HUES6 (cell line): ENCODE measurements around the gene CNBD2.
"Not testable (repeated sequence)": the region's sequence is repeated elsewhere in the genome, so short reads cannot be mapped to it uniquely, and the experiment has no call there.

Experiments used
- H3K27ac ChIP-seq: 2 replicates; pipeline ENCODE4 v1.7.0; 2013; ENCODE audit warnings: low read depth, mild to moderate bottlenecking, low read length, inconsistent platforms
- H3K27me3 ChIP-seq: 2 replicates; pipeline ENCODE4 v1.6.1; 2013; ENCODE audit warnings: low read length; ENCODE audit not compliant: control insufficient read depth, insufficient read depth
- H3K36me3 ChIP-seq: 2 replicates; pipeline ENCODE4 v1.6.1; 2013; ENCODE audit warnings: low read length; ENCODE audit not compliant: control insufficient read depth, insufficient read depth
- H3K4me1 ChIP-seq: 2 replicates; pipeline ENCODE4 v1.6.1; 2013; ENCODE audit warnings: low read length; ENCODE audit not compliant: control insufficient read depth, insufficient read depth
- H3K4me3 ChIP-seq: 2 replicates; pipeline ENCODE4 v1.5.1; 2013; ENCODE audit warnings: low read depth, low read length
- H3K9ac ChIP-seq: one replicate; pipeline ENCODE4 v1.6.1; 2013; ENCODE audit warnings: mild to moderate bottlenecking, low read length
- H3K9me3 ChIP-seq: 2 replicates; pipeline ENCODE4 v1.6.1; 2013; ENCODE audit warnings: low read depth, low read length; ENCODE audit not compliant: control insufficient read depth, insufficient read depth

CNBD2 gene

GRCh38 chr20:35952480-35953386 is 15.7 kb upstream of the CNBD2 start:
- Histone ChIP-seq H3K9me3 (no peaks in the 10 kb centered on the region), H3K27ac (peak overlapping the region; percentile 96; the same call in 1 of the 2 replicates), H3K9ac (peak overlapping the region; percentile 99), H3K36me3 (peaks cover 9% of the 10 kb centered on the region), H3K4me3 (peak overlapping the region; percentile 93), H3K27me3 (no peaks in the 10 kb centered on the region), H3K4me1 (peaks cover 9% of the 10 kb centered on the region)

- Histone ChIP-seq H3K9me3 (no peaks in the 10 kb centered on the region), H3K9ac (peak overlapping the region; percentile 99), H3K4me1 (peaks cover 9% of the 10 kb centered on the region), H3K27me3 (no peaks in the 10 kb centered on the region), H3K4me3 (peak overlapping the region; percentile 93), H3K27ac (peak overlapping the region; percentile 96), H3K36me3 (peaks cover 2% of the 10 kb centered on the region)
Measured at GRCh38 chr20:35953387-35954199, 14.8 kb upstream of the CNBD2 start.

DNA sequence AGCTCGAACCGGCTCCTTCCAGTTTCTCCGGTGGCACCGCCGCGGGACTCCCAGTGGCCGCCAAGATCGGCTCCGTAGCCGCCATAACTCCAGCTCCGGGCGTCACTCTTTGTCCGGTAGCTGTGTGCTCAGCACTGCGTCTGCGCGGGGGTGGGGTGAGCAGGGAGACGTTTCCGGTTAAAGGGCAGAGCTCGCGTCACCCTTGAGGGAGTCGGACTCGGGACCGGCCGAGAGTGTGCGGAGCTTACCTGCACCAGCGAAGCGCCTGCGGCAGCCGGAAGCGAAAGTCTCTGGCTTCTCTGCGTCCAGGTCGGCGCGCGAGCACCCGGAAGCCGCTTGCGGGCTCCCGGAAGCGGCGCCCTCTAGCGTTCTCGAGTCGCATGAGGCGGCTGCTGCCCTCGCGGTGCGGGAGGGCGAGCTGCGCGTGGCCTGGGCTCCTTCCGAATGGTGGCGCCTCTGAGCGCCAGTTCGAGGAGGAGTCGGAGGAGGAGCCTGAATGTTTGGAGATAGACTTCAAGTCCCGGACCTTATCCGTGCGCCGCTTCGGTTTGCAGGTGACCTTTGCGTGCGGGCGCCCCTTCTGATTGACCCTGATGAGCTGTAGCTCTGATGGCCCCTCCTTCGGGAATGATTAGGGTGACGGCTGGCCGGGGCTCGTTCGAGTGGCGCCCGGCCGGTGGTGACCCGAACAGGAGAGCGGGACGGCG is 14.0 kb upstream of the CNBD2 start, which contains the start of gene SCAND1:
Gene SCAND1 (minus strand): TSS at position 303 of the 707 bp plus-strand sequence. CDS start 218 bp downstream, at position 85.
- Histone ChIP-seq H3K36me3 (no peaks in the 10 kb centered on the region; the same call in 1 of the 2 replicates), H3K27me3 (no peaks in the 10 kb centered on the region), H3K27ac (peak within 1 kb of the TSS; percentile 96)

GRCh38 chr20:35954907-35955251 is 13.5 kb upstream of the CNBD2 start:
- H3K36me3 ChIP-seq, result no peaks in the 10 kb centered on the region
- H3K9me3 ChIP-seq, result no peaks in the 10 kb centered on the region
- H3K9ac ChIP-seq, result peak overlapping the region; percentile 99
- H3K4me1 ChIP-seq, result peaks cover 9% of the 10 kb centered on the region
- peak overlapping the region; percentile 93 for H3K4me3 ChIP-seq
- 0 out of 2 replicates have a peak overlapping the region, but pooled peaks have one; percentile 19 for H3K27ac ChIP-seq
- no peaks in the 10 kb centered on the region for H3K27me3 ChIP-seq

More for the DNA sequence above, 14.0 kb upstream of the CNBD2 start, which contains the start of gene SCAND1:
- H3K9me3 ChIP-seq, result no peaks in the 10 kb centered on the region
- H3K9ac ChIP-seq, result peak within 1 kb of the TSS; percentile 99
- H3K4me1 ChIP-seq, result peaks cover 9% of the 10 kb centered on the region
- H3K4me3 ChIP-seq, result peak within 1 kb of the TSS; percentile 93

DNA sequence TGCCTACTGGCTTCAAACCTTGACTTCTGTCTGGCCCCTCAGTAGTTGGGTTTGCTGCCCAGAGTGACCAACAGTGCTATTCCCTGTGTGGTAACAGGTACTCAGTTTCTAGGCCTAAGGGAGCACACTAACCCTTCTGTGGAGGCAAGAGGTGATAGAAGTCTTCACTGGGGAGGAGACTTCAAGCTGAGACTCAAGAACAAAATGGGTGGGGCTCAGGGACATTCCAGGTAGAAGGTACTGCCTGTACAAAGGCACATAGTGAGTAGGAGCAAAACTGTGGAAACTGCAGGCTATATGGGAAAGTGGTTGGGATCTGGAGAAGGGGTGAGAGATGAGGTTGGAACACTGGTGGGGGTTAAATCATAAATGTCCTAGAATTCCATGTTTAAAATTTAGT is 11.8 kb upstream of the CNBD2 start:
- peaks cover 9% of the 10 kb centered on the region for H3K4me1 ChIP-seq
- no peaks in the 10 kb centered on the region for H3K9me3 ChIP-seq
- no peak overlapping the region for H3K4me3 ChIP-seq
- no peaks in the 10 kb centered on the region for H3K36me3 ChIP-seq
- H3K9ac ChIP-seq, result no peak overlapping the region
- no peak overlapping the region for H3K27ac ChIP-seq
- H3K27me3 ChIP-seq, result no peaks in the 10 kb centered on the region

GRCh38 chr20:35959291-35959690 is 9.1 kb upstream of the CNBD2 start:
- H3K27me3 ChIP-seq, H3K9me3 ChIP-seq, H3K4me1 ChIP-seq, H3K27ac ChIP-seq, H3K36me3 ChIP-seq, H3K4me3 ChIP-seq, H3K9ac ChIP-seq: not testable (repeated sequence)

GRCh38 chr20:35963878-35964277 is 4.5 kb upstream of the CNBD2 start:
- Histone ChIP-seq H3K36me3 (no peaks in the 10 kb centered on the region), H3K9ac (no peak overlapping the region), H3K27ac (no peak overlapping the region), H3K27me3 (no peaks in the 10 kb centered on the region), H3K9me3 (no peaks in the 10 kb centered on the region), H3K4me1 (no peaks in the 10 kb centered on the region), H3K4me3 (no peak overlapping the region)

- no peaks in the 10 kb centered on the region for H3K27me3 ChIP-seq
- no peaks in the 10 kb centered on the region for H3K9me3 ChIP-seq
- H3K9ac ChIP-seq, result no peak overlapping the region
- no peaks in the 10 kb centered on the region for H3K36me3 ChIP-seq
- H3K4me3 ChIP-seq, result no peak overlapping the region
- H3K27ac ChIP-seq, result no peak overlapping the region
- H3K4me1 ChIP-seq, result no peaks in the 10 kb centered on the region
Measured at GRCh38 chr20:35968930-35969329, 540 bp downstream of the CNBD2 start.

DNA sequence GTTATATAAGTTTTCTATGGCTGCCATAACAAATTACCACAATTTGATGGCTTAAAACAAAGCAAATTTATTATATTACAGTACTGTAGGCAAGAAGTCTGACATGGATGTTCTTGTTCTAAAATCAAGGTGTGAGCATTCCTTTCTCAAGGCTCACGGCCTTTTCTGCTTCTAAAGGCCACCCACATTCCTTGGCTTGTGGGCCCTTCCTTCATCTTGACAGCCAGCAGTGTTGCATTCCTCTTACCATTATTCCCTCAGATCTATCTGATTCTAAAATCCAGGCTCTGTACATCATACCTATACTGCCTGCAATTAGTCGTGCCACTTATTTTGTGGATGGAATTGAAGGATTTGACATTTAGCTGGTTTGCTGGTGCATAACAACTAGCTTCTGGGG is 3.6 kb downstream of the CNBD2 start:
- H3K4me1 ChIP-seq, result no peaks in the 10 kb centered on the region
- H3K27ac ChIP-seq, result no peak overlapping the region
- H3K4me3 ChIP-seq, result no peak overlapping the region
- no peak overlapping the region for H3K9ac ChIP-seq
- H3K36me3 ChIP-seq, result no peaks in the 10 kb centered on the region
- no peaks in the 10 kb centered on the region for H3K9me3 ChIP-seq
- H3K27me3 ChIP-seq, result no peaks in the 10 kb centered on the region

DNA sequence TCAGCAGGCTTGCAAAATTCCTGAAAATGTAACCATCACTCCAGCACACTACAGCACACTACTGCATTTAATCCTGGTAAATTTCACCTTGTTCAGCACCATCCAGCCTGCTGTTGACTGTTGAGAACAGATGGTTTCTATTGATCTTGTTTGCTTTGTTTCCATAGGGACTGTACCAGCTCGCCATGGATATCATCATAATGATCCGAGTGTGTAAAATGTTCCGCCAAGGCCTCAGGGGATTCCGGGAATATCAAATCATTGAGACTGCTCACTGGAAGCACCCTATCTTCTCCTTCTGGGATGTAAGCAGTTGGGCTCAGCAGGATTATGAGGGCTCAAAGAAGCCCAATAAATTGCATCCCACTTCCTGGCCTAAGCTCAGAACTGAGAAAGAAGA is 4.1 kb downstream of the CNBD2 start:
- Histone ChIP-seq H3K9ac (no peak overlapping the region), H3K4me3 (no peak overlapping the region), H3K36me3 (no peaks in the 10 kb centered on the region), H3K27ac (no peak overlapping the region), H3K27me3 (no peaks in the 10 kb centered on the region), H3K4me1 (no peaks in the 10 kb centered on the region), H3K9me3 (no peaks in the 10 kb centered on the region)
